Activated naive CD4-positive, alpha-beta T cell treated with anti-CD3 and anti-CD28 coated beads, Interleukin-2, amount 50 U/mL, for 24 hours (primary cell): ENCODE measurements around the gene BID.

Source experiments
- H3K27ac Mint-ChIP-seq: one replicate; pipeline ENCODE4 v1.8.0; 2021; ENCODE audit warnings: mild to moderate bottlenecking, mixed read lengths
- H3K27me3 Mint-ChIP-seq: one replicate; pipeline ENCODE4 v1.8.0; 2021; ENCODE audit warnings: mixed read lengths
- H3K36me3 Mint-ChIP-seq: one replicate; pipeline ENCODE4 v1.8.0; 2021; ENCODE audit warnings: mixed read lengths
- H3K4me1 Mint-ChIP-seq: one replicate; pipeline ENCODE4 v1.8.0; 2021; ENCODE audit warnings: mixed read lengths
- H3K4me3 Mint-ChIP-seq: one replicate; pipeline ENCODE4 v1.8.0; 2021; ENCODE audit warnings: mild to moderate bottlenecking, mixed read lengths
- H3K9me3 Mint-ChIP-seq: one replicate; pipeline ENCODE4 v1.8.0; 2021; ENCODE audit warnings: mixed read lengths

Gene BID

DNA sequence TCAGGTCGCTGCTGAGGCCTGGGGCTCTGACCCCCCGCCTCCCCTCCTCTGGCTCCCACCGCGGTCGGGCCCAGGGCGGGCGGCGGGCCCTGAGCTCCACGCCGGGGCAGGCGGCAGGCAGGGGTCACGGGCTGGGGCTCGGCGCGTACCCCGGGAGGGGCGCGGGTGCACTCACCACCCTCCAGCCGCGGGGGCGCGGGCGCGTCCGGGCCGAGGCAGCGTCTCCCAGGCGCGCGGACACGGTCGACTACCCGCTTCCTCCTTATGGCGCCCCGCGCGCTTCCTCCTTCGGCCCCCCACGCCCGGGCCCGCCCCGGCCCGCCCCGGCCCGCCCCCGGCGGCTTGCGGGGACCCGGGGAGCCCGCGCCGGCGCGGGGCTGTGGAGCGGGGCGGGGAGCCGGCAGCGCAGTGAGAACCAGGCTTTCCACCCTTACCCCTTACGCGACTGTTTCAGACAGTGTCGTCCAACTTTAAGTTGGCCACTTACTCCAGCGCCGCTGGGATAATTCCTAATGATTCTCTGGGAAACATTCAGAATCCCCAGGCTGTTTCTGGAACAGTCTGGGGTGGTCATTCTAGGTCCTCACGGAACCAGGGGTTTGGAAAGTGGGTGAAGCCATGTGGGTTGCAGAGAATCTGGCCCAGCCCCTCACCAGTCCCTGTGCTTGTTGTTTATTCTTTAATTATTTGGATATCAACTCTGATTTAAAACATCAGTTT, at the start of gene BID:
BID (minus strand) TSS at position 264 of the 720 bp plus-strand sequence. CDS start 24,353 bp downstream, outside the sequence.
- Mint-ChIP-seq H3K27ac (peak within 1 kb of the TSS; percentile 83), H3K27me3 (no peaks in the 10 kb centered on the region), H3K36me3 (no peaks in the 10 kb centered on the region), H3K4me1 (peaks cover 79% of the 10 kb centered on the region), H3K9me3 (no peaks in the 10 kb centered on the region), H3K4me3 (peak within 1 kb of the TSS; percentile 88)

DNA sequence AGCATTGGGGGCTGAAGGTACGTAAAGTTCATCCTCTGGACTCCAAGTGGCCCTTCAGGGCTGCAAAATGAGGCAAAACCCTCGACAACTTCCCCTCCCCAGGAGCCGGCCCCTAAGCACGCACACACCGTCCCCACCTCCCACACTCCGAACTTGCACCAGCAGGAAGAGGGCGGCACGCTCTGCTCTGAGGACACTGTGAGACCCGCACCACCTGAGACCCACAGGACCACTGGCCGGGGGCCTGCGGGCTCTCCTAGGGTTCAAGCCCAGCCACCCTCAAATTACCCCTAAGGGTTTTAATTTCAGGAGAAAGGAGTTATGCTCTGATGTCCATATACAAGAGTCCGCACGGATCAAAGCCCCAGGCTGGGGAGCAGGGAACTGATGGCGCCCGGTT, 49.7 kb upstream of the BID start:
- H3K9me3 Mint-ChIP-seq, result no peaks in the 10 kb centered on the region
- H3K4me1 Mint-ChIP-seq, result no peaks in the 10 kb centered on the region
- H3K27ac Mint-ChIP-seq, result no peak overlapping the region
- H3K4me3 Mint-ChIP-seq, result no peak overlapping the region
- no peaks in the 10 kb centered on the region for H3K36me3 Mint-ChIP-seq
- no peaks in the 10 kb centered on the region for H3K27me3 Mint-ChIP-seq

DNA sequence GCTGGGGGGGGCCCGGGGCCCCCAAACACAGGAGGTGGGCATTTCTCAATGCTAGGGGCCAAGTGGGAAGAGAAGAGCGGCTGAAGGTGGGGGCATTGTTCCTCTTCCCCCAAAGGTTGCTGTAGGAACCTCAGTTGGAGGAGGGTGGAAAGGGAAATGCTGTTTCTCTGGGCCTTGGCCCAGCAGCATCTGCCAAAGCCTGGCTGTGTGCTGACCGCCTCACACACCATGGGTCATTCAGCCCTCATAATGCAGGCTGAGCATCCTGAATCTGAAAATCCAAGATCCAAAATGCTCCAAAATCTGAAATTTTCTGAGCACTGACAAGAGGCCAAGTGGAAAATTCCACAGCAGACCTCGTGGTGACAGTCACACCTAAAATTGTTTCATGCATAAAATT, 49.0 kb upstream of the BID start:
- Mint-ChIP-seq H3K27ac (no peak overlapping the region), H3K4me1 (no peaks in the 10 kb centered on the region), H3K27me3 (no peaks in the 10 kb centered on the region), H3K4me3 (no peak overlapping the region), H3K36me3 (no peaks in the 10 kb centered on the region), H3K9me3 (no peaks in the 10 kb centered on the region)

DNA sequence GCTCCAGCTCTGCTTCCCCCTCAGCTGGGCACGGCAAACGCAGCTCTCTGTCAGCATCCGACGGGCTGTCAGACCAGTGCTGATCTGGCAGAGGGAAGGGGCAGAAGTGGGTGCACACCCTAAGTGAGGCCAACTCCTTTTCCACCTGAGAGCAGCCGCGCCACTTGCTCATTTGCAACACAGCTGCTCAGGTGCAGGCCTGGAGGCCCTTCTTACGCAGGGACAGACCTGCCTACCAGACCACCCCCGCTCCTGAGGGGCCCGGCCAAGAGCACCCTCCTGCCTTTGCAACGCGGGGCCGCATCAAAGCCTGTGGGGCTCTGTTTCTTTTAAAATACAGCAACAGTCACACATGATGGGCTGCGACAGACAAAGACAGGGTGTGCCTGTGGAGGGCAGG, 47.8 kb upstream of the BID start:
- Mint-ChIP-seq H3K9me3 (no peaks in the 10 kb centered on the region), H3K4me1 (no peaks in the 10 kb centered on the region), H3K4me3 (peak overlapping the region; percentile 3), H3K27me3 (no peaks in the 10 kb centered on the region), H3K27ac (no peak overlapping the region), H3K36me3 (no peaks in the 10 kb centered on the region)

DNA sequence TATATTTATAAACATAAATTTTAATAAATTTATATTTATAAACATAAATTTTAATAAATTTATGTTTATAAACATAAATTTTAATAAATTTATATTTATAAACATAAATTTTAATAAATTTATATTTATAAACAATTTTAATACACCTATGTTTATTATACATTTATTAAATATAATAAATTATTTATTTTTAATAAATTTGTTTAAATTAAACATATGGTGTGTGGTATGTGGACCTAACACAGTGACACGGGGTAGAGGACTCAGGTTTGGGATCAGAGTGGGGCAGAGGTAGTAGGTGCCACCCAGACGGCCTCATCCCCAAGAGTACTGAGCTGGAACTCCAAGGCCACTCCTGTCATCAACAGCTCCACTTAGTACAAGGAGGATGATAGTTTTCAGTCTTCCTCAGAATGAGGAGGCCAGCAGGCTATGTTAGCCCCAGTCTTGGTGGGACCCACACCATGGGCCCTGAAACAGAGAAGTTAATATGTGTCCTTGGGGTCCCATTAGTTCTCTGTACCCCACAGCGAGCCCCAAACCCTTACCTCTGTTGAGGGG, 46.7 kb upstream of the BID start:
- Mint-ChIP-seq H3K36me3 (no peaks in the 10 kb centered on the region), H3K9me3 (no peaks in the 10 kb centered on the region), H3K4me1 (no peaks in the 10 kb centered on the region), H3K27me3 (no peaks in the 10 kb centered on the region), H3K27ac (no peak overlapping the region), H3K4me3 (no peak overlapping the region)

DNA sequence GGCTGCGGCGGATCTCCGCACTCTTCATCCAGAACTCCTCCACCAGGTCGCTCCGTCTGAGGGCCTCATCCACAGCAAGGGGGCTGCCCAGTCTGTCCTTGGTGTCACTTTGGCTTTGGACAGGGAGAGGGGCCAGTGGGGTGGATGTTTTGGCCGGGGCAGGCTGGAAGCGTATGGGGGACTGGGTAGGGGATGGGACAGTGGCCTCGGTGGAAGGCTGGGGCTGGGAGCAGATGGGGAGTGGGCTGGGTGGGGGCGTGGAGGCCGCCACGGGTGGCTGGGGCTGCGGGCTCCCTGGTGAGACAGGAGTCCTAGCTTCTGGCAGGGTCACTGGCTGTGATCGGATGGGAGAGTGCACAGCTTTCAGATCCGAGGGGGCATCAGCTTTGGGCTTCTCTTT, 44.4 kb upstream of the BID start:
- Mint-ChIP-seq H3K9me3 (no peaks in the 10 kb centered on the region), H3K27me3 (no peaks in the 10 kb centered on the region), H3K4me1 (no peaks in the 10 kb centered on the region), H3K4me3 (no peak overlapping the region), H3K27ac (no peak overlapping the region), H3K36me3 (no peaks in the 10 kb centered on the region)

DNA sequence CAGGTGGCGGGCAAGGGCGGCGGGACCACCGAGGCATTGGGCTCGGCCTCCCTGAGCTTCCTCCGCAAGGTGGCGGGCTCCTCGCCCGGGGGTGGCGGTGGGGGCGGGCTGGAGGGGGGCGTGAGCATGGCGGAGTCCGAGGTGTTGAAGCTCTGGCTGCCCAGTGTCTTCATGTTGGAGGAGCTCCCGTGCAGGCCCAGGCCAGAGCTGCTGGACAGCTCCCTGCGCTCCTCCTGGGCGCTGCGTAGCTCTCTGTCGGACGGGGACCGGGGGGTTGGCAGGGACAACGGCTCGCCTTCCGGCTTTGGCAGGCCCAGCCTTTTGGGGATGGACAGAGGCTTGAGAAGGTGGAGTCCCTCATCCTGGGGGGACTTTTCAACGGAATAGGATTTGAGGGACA, 43.9 kb upstream of the BID start:
- Mint-ChIP-seq H3K9me3 (no peaks in the 10 kb centered on the region), H3K27me3 (no peaks in the 10 kb centered on the region), H3K4me1 (no peaks in the 10 kb centered on the region), H3K4me3 (no peak overlapping the region), H3K36me3 (no peaks in the 10 kb centered on the region), H3K27ac (no peak overlapping the region)

DNA sequence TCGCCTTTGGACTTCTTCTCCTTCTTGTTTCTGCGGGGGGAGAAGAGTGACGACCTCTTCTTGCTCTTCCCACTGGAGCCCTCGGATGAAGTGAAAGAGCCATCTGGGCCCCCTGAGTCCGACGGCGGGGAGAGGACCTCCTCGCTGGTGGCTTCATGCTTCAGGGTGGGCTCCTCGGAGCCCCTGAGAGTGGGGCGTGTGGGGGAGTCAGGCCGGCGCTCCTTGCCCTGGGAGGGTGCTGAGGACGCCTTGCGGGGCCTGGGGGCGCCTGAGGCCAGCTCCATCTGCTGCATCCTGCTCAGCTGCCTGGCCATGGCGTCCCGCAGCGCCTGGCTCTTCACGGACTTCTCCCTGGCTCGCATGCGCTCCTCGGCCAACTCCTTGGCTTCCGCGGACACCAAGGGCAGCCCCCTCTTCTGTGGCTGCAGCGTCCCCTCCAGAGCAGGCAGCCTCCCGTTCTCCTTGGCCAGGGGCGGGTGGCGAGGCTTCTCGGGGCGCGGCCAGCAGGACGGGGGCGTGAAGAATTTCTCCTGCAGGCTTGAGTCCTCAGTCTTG, 43.3 kb upstream of the BID start:
- Mint-ChIP-seq H3K4me1 (no peaks in the 10 kb centered on the region), H3K27me3 (no peaks in the 10 kb centered on the region), H3K27ac (no peak overlapping the region), H3K4me3 (no peak overlapping the region), H3K36me3 (no peaks in the 10 kb centered on the region), H3K9me3 (no peaks in the 10 kb centered on the region)

DNA sequence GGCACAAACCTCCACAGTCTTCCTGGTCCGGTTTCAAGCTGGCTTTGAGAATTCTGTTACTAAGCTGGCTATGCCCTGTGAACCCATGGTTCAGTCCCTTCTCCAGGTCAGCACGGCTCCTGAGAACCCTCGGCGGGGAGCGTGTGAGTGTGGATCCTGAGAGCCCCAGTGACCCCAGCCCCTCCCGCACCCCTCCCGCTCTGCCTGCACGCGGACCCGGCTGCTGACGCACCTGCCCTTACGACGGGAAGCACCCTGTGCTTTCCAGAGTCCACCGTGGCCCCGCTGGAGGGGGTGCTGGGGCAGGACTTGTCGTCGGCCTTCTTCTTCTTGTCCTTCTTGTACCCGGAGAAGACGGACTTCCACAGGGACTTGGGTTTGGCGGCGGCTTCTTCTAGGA, 42.8 kb upstream of the BID start:
- Mint-ChIP-seq H3K36me3 (no peaks in the 10 kb centered on the region), H3K4me1 (no peaks in the 10 kb centered on the region)

DNA sequence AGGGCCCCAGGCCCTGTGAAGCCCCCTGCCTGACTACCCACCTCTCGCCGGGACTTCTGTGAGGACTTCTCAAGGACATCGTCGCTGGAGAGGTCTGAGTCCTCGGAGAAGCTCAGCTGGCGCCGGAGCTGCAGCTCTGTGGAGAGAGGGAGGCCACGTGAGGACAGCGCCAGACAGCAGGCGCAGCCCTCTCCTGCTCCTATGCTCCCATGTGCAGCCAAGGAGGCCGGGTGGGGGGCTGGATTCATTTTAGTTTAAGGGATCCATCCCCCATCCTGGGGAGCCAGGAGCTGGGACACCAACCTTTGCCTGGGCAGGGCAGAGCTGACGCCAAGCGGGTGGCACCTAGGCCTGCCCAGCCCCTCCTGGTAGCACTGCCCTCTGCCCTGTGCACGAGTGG, 42.4 kb upstream of the BID start:
- no peaks in the 10 kb centered on the region for H3K36me3 Mint-ChIP-seq
- no peaks in the 10 kb centered on the region for H3K4me1 Mint-ChIP-seq
- H3K27me3 Mint-ChIP-seq, result no peaks in the 10 kb centered on the region
- H3K27ac Mint-ChIP-seq, result no peak overlapping the region
- no peaks in the 10 kb centered on the region for H3K9me3 Mint-ChIP-seq
- H3K4me3 Mint-ChIP-seq, result no peak overlapping the region

More for the DNA sequence above, 42.8 kb upstream of the BID start:
- H3K9me3 Mint-ChIP-seq, result no peaks in the 10 kb centered on the region
- no peaks in the 10 kb centered on the region for H3K27me3 Mint-ChIP-seq
- no peak overlapping the region for H3K4me3 Mint-ChIP-seq
- no peak overlapping the region for H3K27ac Mint-ChIP-seq

DNA sequence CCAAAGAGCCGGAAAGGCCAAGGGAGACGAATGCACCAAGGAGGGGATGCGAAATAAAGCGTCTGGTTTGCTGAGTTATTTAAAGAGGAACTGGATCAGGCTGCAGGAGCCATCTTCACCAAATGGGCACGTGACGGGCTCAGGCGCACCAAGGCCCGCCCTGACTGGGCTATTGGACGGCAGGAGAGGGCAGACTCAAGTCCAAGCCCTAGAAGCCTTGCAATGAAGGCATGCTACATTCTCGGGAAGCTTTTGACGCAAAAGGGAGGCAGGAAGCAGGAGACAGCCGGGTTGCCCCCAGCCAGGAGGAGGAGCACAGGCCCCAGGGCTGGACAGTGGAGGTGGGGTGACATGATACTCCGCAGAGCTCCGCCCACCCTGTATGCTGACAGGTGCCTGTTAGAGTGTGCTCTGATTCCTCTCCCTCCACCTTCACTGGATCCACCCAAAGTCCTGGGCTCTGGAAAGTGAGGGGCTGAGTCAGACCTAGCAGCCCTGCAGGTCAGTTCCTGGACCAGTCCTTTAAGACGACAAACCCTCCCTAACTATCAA, 41.5 kb upstream of the BID start:
- H3K4me3 Mint-ChIP-seq, result no peak overlapping the region
- no peaks in the 10 kb centered on the region for H3K4me1 Mint-ChIP-seq
- H3K36me3 Mint-ChIP-seq, result no peaks in the 10 kb centered on the region
- no peak overlapping the region for H3K27ac Mint-ChIP-seq
- H3K27me3 Mint-ChIP-seq, result no peaks in the 10 kb centered on the region
- no peaks in the 10 kb centered on the region for H3K9me3 Mint-ChIP-seq

DNA sequence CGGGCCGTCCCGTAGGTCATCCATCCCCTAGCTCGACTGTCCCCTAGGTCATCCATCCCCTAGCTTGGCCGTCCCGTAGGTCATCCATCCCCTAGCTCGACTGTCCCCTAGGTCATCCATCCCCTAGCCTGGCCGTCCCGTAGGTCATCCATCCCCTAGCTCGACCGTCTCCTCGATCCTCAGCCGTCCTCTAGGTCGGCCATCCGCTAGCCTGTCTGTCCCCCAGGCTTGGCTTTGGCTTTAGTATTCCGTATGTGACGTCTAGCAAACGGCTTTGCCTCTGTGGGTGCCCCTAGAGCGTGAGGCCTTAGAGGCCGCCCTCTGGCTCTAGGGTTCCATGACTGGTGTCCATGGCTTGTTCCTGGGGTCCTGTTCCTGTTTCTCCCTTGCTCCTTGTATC, 40.6 kb upstream of the BID start:
- H3K27ac Mint-ChIP-seq, result no peak overlapping the region
- no peaks in the 10 kb centered on the region for H3K9me3 Mint-ChIP-seq
- no peak overlapping the region for H3K4me3 Mint-ChIP-seq

DNA sequence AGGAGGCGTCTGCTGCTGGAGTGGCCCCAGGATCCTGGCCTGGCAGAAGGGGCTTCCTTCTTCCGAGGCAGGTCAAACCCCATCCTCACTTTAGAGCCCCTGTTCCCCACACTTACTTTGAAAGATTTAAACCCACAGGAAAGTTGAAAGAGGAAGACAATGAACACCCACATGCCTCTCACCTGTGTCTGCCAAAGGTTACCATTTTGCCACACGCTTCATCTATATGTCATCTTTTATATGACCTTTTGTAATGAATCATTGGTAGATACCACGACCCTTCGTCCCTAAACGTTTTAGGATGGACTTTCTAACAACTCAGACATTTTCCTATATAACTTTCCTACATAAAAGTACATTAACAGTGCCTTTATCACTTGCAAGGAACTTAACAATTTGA, 39.8 kb upstream of the BID start:
- no peak overlapping the region for H3K4me3 Mint-ChIP-seq
- H3K4me1 Mint-ChIP-seq, result no peaks in the 10 kb centered on the region
- no peak overlapping the region for H3K27ac Mint-ChIP-seq
- no peaks in the 10 kb centered on the region for H3K9me3 Mint-ChIP-seq
- no peaks in the 10 kb centered on the region for H3K27me3 Mint-ChIP-seq
- no peaks in the 10 kb centered on the region for H3K36me3 Mint-ChIP-seq

More for the DNA sequence above, 40.6 kb upstream of the BID start:
- no peaks in the 10 kb centered on the region for H3K4me1 Mint-ChIP-seq
- no peaks in the 10 kb centered on the region for H3K36me3 Mint-ChIP-seq
- H3K27me3 Mint-ChIP-seq, result no peaks in the 10 kb centered on the region

DNA sequence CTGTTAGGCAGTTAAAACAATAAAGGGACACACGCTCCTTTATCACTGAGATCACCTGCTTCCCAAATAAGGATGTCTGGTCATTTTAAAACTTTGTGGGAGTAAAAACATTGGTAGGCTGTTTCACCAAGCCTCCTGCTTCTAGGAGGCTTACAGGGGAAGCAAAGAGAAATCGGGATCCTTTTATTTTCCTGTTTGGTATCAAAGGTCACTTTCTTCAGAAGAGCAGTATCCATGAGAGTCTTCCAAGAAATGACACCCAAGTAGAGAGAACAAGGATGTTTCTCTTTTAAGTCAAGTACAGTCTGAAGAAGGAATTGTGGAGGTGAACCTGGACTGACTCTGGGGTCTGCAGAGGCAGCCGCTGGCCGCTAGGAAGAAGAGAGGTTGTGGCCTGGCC, 36.9 kb upstream of the BID start:
- no peaks in the 10 kb centered on the region for H3K4me1 Mint-ChIP-seq
- H3K27ac Mint-ChIP-seq, result no peak overlapping the region

DNA sequence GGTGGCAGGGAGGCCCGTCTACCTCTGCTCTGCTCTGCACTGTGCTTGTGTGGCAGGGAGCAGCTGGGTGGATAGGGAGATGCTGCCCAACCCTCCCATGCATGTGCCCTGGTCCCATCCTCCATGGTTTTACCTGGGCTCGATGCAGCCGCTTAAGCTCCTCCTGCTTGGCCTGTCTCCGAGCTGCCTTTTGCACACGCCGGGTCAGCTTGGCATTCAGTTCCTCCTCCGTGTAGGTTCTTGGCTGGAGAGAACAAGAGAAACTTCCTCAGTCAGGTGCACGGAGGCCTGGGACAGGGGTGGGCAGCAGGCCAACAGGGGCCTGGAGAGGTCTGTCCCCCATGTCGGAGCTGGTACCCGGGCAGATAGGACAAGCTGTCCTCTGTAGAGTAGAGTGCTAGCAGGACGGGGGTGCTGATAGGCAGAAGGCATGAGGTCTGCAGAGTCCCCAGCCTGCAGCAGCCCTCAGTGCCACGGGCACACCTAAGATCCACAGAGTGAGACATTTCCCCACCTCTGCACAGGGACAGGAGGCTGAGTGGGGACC, 36.4 kb upstream of the BID start:
- Mint-ChIP-seq H3K27ac (no peak overlapping the region), H3K4me1 (no peaks in the 10 kb centered on the region), H3K36me3 (peaks cover 4% of the 10 kb centered on the region), H3K9me3 (no peaks in the 10 kb centered on the region), H3K4me3 (no peak overlapping the region), H3K27me3 (no peaks in the 10 kb centered on the region)

More for the DNA sequence above, 36.9 kb upstream of the BID start:
- Mint-ChIP-seq H3K27me3 (no peaks in the 10 kb centered on the region), H3K4me3 (no peak overlapping the region), H3K36me3 (peaks cover 3% of the 10 kb centered on the region), H3K9me3 (no peaks in the 10 kb centered on the region)
